Measurements from ENCODE around the gene DOCK6.

Gene DOCK6

DNA sequence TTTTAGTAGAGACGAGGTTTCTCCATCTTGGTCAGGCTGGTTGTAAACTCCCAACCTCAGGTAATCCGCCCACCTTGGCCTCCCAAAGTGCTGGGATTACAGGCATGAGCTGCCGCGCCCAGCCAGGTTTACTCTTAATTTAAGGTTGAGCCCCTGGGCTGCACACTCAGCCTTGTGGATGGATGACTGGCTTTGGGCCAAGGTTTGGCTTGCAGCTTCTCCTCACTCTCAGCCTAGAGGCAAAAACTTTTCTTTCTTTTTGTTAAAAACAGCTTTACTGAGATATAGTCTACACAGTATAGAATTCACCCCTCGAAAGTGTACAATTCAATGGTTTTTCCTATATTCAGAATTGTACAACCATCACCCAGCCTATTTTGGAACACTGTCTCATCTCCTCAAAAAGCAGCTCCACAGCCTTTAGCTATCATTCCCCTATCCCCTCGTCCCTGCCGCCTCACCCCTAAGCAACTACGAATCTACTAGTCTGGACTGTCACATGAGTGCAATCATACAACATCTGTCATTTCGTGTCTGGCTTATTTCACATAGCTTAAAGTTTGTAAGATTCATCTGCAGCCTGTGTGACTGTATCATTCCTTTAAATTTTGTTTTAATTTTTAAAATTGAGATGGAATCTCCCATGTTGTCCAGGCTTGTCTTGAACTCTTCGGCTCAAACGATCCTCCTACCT, 19.2 kb upstream of the DOCK6 start:
- DNase-seq (ENCODE audit: low read depth, low spot score): no peak

DNA sequence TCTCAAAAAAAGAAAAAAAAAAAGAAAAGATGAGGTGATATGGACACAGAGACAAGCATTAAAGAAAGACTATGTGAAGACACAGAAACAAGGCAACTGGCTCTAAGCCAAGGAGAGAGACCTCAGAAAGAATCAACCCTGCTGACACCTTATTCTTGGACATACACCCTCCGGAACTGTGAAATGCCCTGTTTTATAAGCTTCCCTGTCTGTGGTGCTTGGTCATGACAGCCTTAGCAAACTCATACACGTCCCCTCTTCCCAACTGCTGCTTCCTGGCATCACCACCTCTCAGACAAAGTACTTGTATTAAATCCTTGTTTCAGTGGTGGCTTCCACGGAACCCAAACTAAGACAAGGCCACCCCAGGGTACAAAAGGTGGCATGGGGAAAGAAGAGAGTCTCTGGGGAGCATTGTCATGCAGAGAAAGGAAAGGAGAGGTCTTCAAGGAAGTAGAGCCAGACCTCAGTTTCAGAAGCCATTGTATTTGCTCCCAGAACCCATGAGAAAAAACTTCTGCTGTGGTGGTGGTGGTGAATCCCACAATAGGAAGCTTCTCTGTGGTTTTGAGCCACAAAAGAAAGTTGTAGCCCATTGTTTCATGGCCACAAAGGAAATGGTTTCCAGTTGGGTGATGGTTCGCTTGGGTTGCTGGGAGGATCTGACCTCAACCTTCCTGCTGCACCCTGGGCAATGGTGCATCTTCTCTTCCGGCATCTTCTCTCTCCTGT, 17.3 kb upstream of the DOCK6 start:
- DNase-seq (ENCODE audit: low read depth, low spot score): peak; percentile 99

More for the DNA sequence above, 19.2 kb upstream of the DOCK6 start:
- H3K4me3 ChIP-seq (ENCODE audit: low read length): no peak overlapping the region

DNA sequence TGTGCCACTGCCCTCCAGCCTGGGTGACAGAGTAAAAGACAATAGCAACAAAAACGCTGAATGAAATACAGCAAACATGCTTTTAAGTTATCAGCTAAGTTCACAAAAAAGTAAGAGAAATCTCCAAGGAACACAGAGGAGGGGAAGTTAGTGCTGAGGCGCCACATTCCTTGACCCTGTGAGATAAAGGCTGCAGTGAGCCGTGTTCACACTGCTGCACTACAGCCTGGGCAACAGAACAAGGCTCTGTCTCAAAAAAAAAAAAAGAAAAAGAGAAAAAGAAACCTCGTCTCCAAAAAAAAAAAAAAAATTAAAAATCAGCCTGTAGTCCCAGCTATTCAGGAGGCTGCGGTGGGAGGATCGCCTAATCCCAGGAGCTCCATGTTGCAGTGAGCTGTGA, 16.3 kb upstream of the DOCK6 start:
- H3K4me3 ChIP-seq (ENCODE audit: low read length): no peak overlapping the region
- DNase-seq (ENCODE audit: low read depth, low spot score): no peak

More for the DNA sequence above, 17.3 kb upstream of the DOCK6 start:
- no peak overlapping the region for H3K4me3 ChIP-seq (ENCODE audit: low read length)

DNA sequence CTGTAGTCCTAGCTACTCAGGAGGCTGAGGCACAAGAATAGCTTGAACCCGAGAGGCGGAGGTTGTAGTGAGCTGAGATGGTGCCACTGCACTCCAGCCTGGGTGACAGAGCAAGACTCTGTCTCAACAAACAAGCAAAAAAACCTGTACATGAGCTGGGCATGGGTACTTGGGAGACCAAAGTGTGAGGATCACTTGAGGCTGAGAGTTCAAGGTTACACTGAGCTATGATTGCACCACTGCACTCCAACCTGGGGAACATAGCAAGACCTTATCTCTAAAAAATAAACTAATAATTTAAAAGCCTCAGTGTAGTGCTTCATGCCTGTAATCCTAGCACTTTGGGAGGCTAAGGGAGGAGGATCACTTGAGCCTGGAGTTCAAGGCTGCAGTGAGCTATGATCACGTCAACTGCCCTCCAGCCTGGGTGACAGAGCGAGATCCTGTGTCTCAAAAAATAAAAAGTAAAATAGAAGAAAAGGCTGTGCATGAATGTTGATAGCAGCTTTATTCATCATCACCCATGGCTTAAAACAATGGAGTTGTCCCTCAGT, 12.3 kb upstream of the DOCK6 start:
- no peak for DNase-seq (ENCODE audit: low read depth, low spot score)
- no peak overlapping the region for H3K4me3 ChIP-seq (ENCODE audit: low read length)

DNA sequence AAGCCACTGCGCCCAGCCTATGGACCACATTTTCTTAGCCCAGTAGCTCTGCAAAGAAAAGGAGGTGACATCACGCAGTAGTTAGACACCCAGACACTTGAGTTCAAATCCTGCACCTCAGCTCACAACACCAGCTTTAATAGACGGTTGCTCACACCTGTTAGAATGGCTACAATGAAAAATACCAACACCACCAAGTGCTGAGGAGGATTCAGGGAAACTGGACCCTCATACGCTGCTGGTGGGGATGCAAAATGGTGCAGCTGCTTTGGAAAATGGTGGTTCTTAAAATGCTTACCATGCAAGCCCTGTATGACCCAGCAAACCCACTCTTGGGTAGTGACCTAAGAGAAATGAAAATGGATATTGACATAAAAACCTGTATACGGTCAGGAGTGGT, 11.7 kb upstream of the DOCK6 start:
- DNase-seq (ENCODE audit: low read depth, low spot score): no peak
- no peak overlapping the region for H3K4me3 ChIP-seq (ENCODE audit: low read length)

DNA sequence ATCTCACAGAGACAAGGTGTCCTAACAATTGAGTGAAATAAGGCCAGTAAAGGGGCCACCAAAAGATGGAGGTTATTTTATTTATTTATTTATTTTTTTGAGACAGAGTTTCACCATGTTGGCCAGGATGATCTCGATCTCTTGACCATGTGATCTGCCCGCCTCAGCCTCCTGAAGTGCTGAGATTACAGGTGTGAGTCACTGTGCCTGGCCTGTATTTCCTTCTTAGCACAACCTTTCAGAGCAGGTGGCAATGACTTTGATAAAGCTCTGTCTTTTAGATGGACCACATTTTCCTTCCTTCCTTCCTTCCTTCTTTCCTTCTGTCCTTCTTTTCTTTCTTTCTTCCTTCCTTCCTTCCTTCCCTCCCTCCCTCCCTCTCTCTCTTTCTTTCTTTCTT, 11.0 kb upstream of the DOCK6 start:
- no peak overlapping the region for H3K4me3 ChIP-seq (ENCODE audit: low read length)
- no peak for DNase-seq (ENCODE audit: low read depth, low spot score)

DNA sequence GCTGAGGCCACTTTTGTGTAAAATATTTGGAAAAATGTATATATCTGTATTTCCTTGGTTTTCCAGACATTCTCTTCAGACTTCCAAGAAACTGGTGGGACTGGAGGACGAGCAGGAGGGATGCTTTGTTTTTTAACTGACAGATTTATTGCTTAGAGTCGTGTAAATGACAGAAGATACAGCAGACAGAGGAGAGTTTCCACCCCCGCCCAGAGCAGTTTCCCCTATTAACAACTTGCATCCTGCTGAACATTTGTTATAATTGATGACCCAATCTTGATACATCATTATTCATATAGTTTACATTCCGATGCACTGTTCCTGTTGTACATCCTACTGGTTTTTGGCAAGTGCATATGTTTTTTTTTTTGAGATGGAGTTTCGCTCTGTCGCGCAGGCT, 7.1 kb upstream of the DOCK6 start:
- no peak overlapping the region for H3K4me3 ChIP-seq (ENCODE audit: low read length)
- DNase-seq (ENCODE audit: low read depth, low spot score): no peak

DNA sequence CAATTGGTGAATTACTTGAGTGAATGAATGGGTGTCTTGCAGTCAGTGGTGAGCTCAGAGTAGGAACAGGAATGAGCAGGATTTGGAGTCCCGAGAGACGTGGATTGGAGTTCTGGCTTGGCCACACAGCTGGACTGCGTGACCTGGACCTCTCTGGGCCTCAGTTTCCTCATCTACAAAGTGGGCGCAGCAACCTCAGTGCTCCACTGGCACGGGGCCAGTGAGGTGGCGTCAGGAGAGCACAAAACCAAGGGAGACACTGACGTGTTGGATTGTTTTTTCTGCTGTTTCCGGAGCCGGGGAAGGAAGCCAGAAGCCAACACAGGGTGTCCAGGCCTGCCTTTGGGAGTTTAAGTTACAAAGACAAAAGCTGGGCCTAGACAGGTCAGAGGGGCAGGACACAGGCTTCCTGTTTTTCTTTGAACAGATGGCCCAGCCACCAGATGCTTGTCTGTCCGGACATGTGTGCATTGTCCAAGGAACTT, 6.5 kb upstream of the DOCK6 start:
- DNase-seq (ENCODE audit: low read depth, low spot score): no peak
- H3K4me3 ChIP-seq (ENCODE audit: low read length): no peak overlapping the region

DNA sequence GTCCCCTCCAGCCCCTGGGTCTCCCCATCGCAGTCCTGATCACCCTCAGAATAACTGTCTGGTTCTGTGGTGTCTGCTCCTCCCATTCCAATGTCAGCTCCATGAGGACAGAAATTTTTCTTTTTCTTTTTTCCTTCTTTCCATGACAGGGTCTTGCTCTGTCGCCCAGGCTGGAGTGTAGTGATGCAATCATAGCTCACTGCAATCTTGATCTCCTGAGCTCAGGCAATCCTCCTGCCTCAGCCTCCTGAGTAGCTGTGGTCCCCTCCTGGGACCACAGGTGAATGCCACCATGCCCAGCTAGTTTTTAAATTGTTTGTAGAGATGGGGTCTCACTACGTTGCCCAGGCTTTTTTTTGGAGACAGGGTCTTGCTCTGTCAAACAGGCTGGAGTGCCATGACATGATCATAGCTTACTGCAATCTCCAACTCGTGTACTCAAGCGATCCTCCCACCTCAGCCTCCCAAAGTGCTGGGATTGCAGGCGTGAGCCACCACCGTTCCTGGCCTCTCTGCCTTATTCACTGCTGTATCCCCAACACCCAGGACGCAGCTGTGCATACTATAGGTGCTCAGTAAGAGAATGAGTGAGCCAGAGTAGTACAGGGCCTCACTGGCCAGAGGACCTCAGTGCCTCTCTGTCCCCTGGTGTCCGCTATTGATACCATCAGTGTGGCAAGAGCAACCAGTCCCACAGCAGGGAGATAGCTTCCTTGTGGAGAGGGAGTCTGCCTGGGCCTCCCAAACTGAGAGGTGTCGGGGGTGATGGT, 5.2 kb upstream of the DOCK6 start:
- no peak for DNase-seq (ENCODE audit: low read depth, low spot score)
- no peak overlapping the region for H3K4me3 ChIP-seq (ENCODE audit: low read length)

DNA sequence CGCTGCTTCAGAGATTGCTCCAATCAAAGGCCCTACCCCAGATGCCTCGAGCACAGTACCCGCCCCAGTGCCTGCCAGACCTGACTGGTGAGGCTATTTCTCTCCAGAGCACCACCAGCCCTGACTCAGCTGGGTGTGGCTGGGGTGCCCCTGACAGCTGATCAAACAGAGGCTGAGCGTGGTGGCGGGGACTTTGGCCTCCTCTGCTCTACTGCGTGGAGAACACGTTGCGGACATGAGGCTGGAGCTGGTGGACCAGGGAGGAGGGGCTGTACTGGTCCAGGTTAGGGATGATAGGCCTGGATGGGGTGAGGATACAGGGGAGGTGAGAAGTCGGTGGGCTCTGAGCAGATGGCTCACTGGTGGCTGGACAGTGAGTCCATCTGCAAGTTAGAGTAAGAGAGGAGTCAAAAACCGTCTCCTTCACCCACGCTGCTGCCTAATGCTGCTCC, 3.5 kb upstream of the DOCK6 start:
- no peak for DNase-seq (ENCODE audit: low read depth, low spot score)
- no peak overlapping the region for H3K4me3 ChIP-seq (ENCODE audit: low read length)

DNA sequence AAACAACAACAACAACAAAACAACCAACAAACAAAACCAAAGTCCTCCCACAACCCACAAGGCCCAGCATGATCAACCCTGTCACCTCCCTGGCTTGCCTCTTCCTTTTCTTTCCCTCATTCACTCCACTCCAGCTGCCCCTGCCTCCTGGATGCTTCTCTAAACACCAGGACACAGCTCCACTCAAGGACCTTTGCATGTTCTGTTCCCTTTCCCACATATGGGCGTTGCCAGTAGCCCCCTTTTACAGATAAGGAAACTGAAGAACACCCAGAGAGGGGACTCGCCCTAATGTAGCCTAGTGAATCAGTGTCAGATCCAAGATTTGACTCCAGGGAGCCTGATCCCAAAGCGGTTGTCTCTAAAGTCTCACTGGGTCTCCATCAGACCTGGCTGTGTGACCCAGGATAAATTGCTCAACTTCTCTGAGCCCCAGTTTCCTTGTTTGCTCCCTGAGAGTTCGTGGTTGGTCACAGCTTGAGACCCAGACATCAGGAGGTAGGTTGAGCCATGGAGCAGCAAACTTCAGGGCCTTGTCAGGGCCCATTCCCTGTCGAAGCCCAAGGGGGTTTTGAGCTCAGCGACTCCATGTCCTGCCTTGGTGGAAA, 3.0 kb upstream of the DOCK6 start:
- no peak for DNase-seq (ENCODE audit: low read depth, low spot score)
- no peak overlapping the region for H3K4me3 ChIP-seq (ENCODE audit: low read length)

DNA sequence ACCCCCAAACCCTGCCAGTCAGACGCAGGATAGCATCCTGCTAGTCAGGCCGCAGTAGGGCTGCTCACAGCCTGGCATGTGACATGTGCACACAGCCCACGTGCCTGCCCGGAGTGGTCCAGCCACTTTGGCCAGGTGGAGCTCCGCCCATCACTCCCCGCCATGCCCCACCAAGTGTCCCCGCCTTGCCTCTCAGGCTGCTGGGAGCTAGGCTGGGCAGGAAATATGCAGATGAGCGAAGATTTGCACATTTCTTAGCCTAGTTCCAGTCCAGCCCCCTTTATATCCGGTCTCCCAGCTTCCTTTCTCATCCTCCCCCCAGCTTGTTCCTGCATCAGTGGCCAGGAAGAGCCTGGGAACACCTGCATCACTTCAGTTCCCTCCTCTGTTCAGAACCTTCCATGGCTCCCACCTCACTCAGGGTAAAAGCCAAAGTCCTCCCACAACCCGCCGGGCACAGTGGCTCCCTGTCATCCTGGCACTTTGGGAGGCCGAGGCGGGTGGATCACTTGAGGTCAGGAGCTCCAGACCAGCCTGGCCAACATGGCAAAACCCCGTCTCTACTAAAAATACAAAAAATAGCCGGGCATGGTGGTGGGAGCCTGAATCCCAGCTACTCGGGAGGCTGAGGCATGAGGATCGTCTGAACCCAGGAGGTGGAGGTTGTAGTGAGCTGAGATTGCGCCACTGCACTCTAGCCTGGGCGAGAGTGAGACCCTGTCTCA, 2.3 kb upstream of the DOCK6 start:
- no peak for DNase-seq (ENCODE audit: low read depth, low spot score)

DNA sequence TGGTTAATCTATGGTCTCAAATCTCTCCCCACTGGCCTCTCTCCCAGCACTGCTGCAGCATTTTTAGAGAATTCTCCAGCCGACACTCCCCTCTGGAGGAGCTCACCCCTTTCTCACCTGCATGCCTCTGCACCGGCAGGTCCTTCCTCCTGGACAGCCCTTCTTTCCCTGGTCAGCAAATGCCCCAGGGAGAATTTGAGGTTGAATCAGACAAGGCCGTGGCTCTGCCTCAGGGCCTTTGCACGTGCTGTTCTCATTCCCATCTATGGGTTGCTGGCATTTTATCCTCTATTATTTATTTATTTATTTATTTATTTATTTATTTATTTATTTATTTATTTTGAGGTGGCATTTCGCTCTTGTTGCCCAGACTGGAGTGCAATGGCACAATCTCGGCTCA, 1.4 kb upstream of the DOCK6 start:
- H3K4me3 ChIP-seq (ENCODE audit: low read length): no peak overlapping the region
- no peak for DNase-seq (ENCODE audit: low read depth, low spot score)

More for the DNA sequence above, 2.3 kb upstream of the DOCK6 start:
- no peak overlapping the region for H3K4me3 ChIP-seq (ENCODE audit: low read length)

DNA sequence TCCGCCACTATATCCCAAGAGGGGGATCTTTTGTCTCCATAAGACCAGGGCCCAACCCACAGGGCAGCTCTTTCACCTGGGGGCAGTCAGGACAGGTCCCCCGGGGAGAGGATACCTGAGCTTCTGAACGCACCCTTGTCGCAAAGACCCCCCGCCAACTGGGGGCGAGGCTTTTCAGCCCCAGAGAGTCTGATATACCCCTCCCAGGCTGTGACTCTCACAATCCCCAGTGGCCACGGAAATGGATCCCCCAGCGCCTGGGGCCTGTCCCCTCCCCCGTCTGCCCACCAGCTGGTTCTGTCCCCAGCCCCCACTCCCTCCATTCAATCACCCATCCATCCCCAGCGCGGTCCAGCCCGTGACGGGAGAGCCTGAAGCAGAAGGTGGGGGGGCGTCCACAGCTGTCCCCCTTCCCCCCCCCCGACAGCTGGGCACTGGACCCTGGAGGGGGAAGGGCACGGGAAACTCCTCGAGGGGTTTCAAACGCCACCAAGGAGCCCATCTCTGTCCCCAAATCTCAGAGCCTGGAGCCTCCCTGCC, 823 bp downstream of the DOCK6 start:
- no peak for DNase-seq (ENCODE audit: low read depth, low spot score)
- H3K4me3 ChIP-seq (ENCODE audit: low read length): no peak overlapping the region

DNA sequence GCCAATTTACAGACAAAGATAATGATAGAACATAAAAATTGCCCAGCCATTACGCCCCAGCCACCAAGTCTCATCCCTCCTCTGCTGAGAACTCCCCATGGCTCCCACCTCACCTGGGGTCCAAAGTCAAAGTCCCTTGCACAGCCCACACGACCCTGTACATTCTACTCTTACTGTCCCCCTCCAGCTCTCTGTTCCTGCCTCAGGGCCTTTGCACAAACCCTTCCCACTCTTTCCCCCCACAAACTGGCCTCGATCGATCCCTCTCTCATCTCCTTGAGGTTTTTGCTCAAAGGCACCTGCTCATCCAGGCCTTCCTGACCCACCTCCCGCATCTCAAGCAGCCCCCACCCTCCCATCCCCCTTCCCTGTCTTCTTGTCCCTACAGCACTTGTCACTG, 1.3 kb downstream of the DOCK6 start:
- H3K4me3 ChIP-seq (ENCODE audit: low read length): no peak overlapping the region
- DNase-seq (ENCODE audit: low read depth, low spot score): no peak

DNA sequence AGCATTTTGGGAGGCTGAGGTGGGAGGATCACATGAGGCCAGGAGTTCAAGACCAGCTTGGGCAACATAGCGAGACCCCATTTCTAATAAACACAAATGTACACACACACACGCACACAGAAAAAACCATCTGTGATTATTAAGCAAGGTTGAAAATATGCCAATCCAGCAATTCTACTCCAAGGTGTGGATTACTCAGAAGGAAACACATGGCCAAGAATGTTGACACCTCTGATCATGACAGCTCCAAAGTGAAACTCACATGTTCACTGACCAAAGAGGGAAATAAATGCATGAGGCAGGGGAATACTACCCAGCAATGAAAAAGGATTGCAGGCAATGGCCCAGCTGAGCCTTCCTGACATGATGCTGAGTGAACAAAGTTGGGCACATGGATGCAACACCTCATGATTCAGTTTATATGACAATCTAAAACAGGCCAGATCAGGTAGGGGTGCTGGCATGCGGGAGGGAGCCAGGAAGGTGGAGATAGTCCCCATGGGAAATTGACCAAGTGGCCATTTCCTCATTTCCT, 4.4 kb downstream of the DOCK6 start:
- H3K4me3 ChIP-seq (ENCODE audit: low read length): no peak overlapping the region
- DNase-seq (ENCODE audit: low read depth, low spot score): no peak

DNA sequence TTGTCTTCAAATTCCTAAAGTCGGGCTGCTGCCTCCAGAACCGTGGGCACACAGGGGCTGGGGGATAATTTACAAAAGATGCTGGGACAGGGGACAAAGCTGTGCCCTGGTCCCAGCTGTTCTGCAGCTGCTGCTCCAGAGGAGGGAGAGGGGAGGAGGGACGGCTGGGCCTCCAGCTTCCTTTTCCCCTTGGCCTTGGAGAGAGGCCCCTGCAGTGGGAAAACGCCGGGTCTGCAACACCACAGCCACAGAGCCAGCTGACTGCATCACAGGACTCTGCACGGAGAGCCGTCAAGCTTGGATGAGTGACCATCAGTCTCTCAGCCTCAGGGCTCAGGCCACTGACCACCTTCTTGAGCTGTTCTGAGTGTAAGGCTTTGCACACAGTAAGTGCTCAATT, 6.1 kb downstream of the DOCK6 start:
- H3K4me3 ChIP-seq (ENCODE audit: low read length): no peak overlapping the region
- no peak for DNase-seq (ENCODE audit: low read depth, low spot score)

DNA sequence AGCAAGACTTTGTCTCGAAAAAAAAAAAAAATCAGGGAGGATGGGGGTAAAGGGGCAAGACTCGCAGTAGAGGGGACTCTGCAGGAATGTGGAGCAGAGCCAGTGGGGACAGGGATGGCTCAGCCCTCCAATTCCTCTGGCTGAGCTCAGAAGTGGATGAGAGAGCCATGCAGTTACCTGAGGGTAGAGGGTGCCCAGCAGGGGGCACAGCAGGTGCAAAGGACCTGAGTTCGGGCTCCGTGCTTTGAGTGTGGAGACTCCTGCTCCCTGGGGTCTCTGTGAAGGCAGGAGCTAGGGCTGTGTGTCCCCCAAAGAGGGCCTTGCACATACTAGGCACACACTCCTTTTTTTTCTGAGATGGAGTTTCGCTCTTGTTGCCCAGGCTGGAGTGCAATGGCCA, 7.7 kb downstream of the DOCK6 start:
- no peak overlapping the region for H3K4me3 ChIP-seq (ENCODE audit: low read length)
- DNase-seq (ENCODE audit: low read depth, low spot score): peak; percentile 12
